Thymus (tissue), 11 donors: ENCODE measurements around the gene MYBPC2. TPM values are rescaled to one million over a fixed set of nuclear protein-coding genes. Genes with fewer than 3 reads are reported as not detected.

Source experiments
- DNase-seq, 9 donors: peaks; one replicate each; pipeline ENCODE4 v3.0.0-alpha.2; 2013; ENCODE audit warnings: low spot score in 9 of 9, low read depth in 6 of 9, missing footprints in 1 of 9
- H3K27ac ChIP-seq, 2 donors: one replicate each; pipeline ENCODE4 v1.5.1; 2013; ENCODE audit warnings: control low read depth in 1 of 2, low read depth in 1 of 2, low read length in 1 of 2, mild to moderate bottlenecking in 1 of 2, moderate library complexity in 1 of 2
- H3K27me3 ChIP-seq, 2 donors: one replicate each; pipeline ENCODE4 v1.5.1; 2013; ENCODE audit warnings: low read length in 1 of 2; ENCODE audit not compliant: control insufficient read depth in 2 of 2, insufficient read depth in 1 of 2
- H3K36me3 ChIP-seq, 2 donors: one replicate each; pipeline ENCODE4 v1.5.1; 2013; ENCODE audit warnings: low read length in 1 of 2, mild to moderate bottlenecking in 1 of 2, moderate library complexity in 1 of 2; ENCODE audit not compliant: control insufficient read depth in 2 of 2, insufficient read depth in 2 of 2
- H3K4me1 ChIP-seq, 2 donors: one replicate each; pipeline ENCODE4 v1.5.1; 2013; ENCODE audit warnings: low read length in 2 of 2; ENCODE audit not compliant: control insufficient read depth in 2 of 2, insufficient read depth in 2 of 2
- H3K4me3 ChIP-seq, 2 donors: one replicate each; pipeline ENCODE4 v1.5.1; 2013; ENCODE audit warnings: low read length in 2 of 2, control low read depth in 1 of 2, mild to moderate bottlenecking in 1 of 2
- H3K9me3 ChIP-seq, 2 donors: one replicate each; pipeline ENCODE4 v1.5.1; 2013; ENCODE audit warnings: low read length in 1 of 2, mild to moderate bottlenecking in 1 of 2; ENCODE audit not compliant: control insufficient read depth in 2 of 2, insufficient read depth in 1 of 2
- WGBS: extraction: QIAGEN DNeasy Blood & Tissue Kit; methylation state at CpG from one replicate; pipeline ENCODE4 v1.1.7; 2013; 5-methylcytosine and 5-hydroxymethylcytosine counted together
- polyA plus RNA-seq: library from polyadenylated mRNA; stranded (reverse); fragments of 200-250 nt; gene quantifications from one replicate; pipeline ENCODE4 v1.2.3, GENCODE V29; 2013
- total RNA-seq: library from RNA; stranded (reverse); fragments of 120-200 nt; gene quantifications from one replicate; pipeline ENCODE4 v1.2.4, GENCODE V29; 2013
- donor health status: healthy.

Gene MYBPC2
- total and polyA plus RNA-seq, 2 donors = 1.8 to 7.0 TPM

GRCh38 chr19:50512112-50512998, 79.7 kb downstream of the MYBPC2 start:
- H3K4me3 ChIP-seq = no peak overlapping the region
- peaks cover 2 to 24% of the 10 kb centered on the region in 2 donors for H3K27me3 ChIP-seq
- no peak overlapping the region for H3K27ac ChIP-seq
- no peaks in the 10 kb centered on the region for H3K36me3 ChIP-seq
- 97% methylated on average over 36 of the region's 36 CpGs for WGBS
- DNase-seq = no peak
- H3K4me1 ChIP-seq = peaks cover 9 to 13% of the 10 kb centered on the region in 2 donors
- H3K9me3 ChIP-seq = no peaks in the 10 kb centered on the region

GRCh38 chr19:50512999-50513745, 80.5 kb downstream of the MYBPC2 start:
- no peak for DNase-seq
- Histone ChIP-seq H3K27ac (no peak overlapping the region), H3K9me3 (no peaks in the 10 kb centered on the region), H3K4me1 (peaks cover 9 to 13% of the 10 kb centered on the region in 2 donors), H3K36me3 (no peaks in the 10 kb centered on the region), H3K27me3 (peaks cover 2 to 24% of the 10 kb centered on the region in 2 donors), H3K4me3 (no peak overlapping the region)
- 82% methylated on average over 12 of the region's 12 CpGs for WGBS

GRCh38 chr19:50513746-50514345, 81.2 kb downstream of the MYBPC2 start, which contains the start of gene ASPDH:
Gene ASPDH (minus strand): TSS chr19:50513913. CDS start chr19:50513823, 90 bp downstream.
- WGBS = 66% methylated on average over 22 of the region's 22 CpGs
- Histone ChIP-seq H3K36me3 (no peaks in the 10 kb centered on the region), H3K27me3 (peaks cover 2 to 24% of the 10 kb centered on the region in 2 donors), H3K4me1 (peaks cover 9 to 13% of the 10 kb centered on the region in 2 donors), H3K27ac (no peak within 1 kb of the TSS), H3K4me3 (no peak within 1 kb of the TSS), H3K9me3 (peaks cover 0 to 4% of the 10 kb centered on the region in 2 donors)
- DNase-seq = no peak

DNA sequence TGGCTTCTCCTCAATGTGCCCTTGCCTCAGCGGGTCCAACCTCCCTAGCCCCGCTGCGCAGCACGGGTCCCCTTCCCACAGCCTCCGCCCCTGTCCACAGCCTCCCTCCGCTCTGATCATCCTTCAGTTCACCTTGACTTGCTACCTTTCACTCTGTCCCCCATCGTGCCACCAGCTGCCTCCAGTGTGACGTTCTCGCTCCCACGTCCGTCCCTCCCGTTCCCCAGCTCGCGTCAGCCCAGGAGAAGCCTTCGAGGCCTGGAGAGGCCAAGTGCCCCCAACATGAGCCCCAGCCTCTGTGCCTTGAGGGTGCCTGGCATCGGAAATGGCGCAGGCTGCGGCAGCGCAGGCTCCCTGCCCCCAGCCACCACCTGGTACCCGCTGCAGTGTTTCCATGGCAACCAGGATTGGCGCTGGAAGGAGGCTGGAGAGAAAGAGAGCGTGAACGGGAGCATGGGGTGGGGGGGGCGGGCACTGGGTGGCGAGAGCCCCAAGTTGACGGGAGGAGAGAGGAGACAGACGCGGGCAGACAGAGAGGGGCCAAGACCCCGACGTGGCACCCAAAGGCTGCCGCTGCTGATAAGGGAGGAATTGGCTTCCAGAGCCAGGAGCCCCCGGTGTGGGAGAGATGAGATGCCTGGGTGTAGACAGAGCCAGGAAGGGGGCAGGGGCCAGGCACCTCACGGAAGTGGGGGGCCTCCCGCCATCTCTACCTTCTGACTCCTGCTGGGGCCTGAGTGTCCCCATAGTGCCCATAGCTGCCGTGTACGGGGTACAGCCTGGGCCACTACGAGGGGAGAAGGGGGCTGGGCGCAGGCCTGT, 81.9 kb downstream of the MYBPC2 start:
- Histone ChIP-seq H3K9me3 (peaks cover 0 to 4% of the 10 kb centered on the region in 2 donors), H3K4me3 (no peak overlapping the region), H3K4me1 (peaks cover 9 to 13% of the 10 kb centered on the region in 2 donors), H3K27ac (no peak overlapping the region), H3K36me3 (no peaks in the 10 kb centered on the region), H3K27me3 (peaks cover 2 to 24% of the 10 kb centered on the region in 2 donors)
- WGBS = 59% methylated on average over 38 of the region's 38 CpGs
- DNase-seq = peak in 2 of 9 donors; percentile 27 to 51

DNA sequence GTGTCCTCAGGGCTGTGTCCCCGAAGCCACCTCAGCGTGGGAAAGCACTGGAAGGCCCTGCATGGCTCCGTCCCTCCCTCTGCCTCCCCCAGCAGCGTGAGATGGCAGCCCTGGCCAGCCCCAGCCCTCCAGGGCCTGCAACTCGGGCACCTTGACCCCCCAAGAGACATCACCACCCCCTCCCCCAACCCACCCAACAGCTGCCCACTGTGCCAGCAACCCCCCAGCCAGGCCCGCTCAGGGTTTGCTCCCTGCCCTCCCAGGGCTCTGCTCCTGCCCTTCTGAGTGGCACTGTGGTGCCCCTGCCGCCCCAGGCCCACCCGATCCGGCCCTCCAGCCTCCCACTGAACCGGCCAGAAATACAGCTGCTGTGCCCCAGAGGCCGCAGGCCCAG, 82.5 kb downstream of the MYBPC2 start:
- H3K4me1 ChIP-seq = peaks cover 9 to 12% of the 10 kb centered on the region in 2 donors
- 84% methylated on average over 11 of the region's 11 CpGs for WGBS
- DNase-seq = no peak
- H3K27me3 ChIP-seq = peaks cover 2 to 24% of the 10 kb centered on the region in 2 donors
- no peaks in the 10 kb centered on the region for H3K36me3 ChIP-seq
- no peak overlapping the region for H3K4me3 ChIP-seq
- H3K27ac ChIP-seq = no peak overlapping the region
- H3K9me3 ChIP-seq = peaks cover 0 to 4% of the 10 kb centered on the region in 2 donors

Other genes starting within 250 kb of the MYBPC2 start
- 1.6 TPM for gene MYH14, start 229.3 kb upstream of the MYBPC2 start, total RNA-seq
- gene MYH14, start 229.3 kb upstream of the MYBPC2 start, polyA plus RNA-seq = 16.2 TPM
- 0.47 TPM for gene KCNC3, start 103.5 kb upstream of the MYBPC2 start, total RNA-seq
- 6.8 TPM for gene KCNC3, start 103.5 kb upstream of the MYBPC2 start, polyA plus RNA-seq
- 0.94 TPM for gene NAPSA, start 67.3 kb upstream of the MYBPC2 start, total RNA-seq
- 6.4 TPM for gene NAPSA, start 67.3 kb upstream of the MYBPC2 start, polyA plus RNA-seq
- gene NR1H2, start 56.4 kb upstream of the MYBPC2 start, total RNA-seq = 27.9 TPM
- 57.2 TPM for gene NR1H2, start 56.4 kb upstream of the MYBPC2 start, polyA plus RNA-seq
- 61.8 TPM for gene POLD1, start 48.5 kb upstream of the MYBPC2 start, total RNA-seq
- 39.5 TPM for gene POLD1, start 48.5 kb upstream of the MYBPC2 start, polyA plus RNA-seq
- gene SPIB, start 14.0 kb upstream of the MYBPC2 start, total RNA-seq = 8.1 TPM
- 14.8 TPM for gene SPIB, start 14.0 kb upstream of the MYBPC2 start, polyA plus RNA-seq
- 49.9 TPM for gene EMC10, start 43.6 kb downstream of the MYBPC2 start, total RNA-seq
- 62.6 TPM for gene EMC10, start 43.6 kb downstream of the MYBPC2 start, polyA plus RNA-seq
- gene GARIN5A, start 44.0 kb downstream of the MYBPC2 start, total RNA-seq = 2.9 TPM
- 3.4 TPM for gene GARIN5A, start 44.0 kb downstream of the MYBPC2 start, polyA plus RNA-seq
- 15.9 TPM for gene JOSD2, start 78.3 kb downstream of the MYBPC2 start, total RNA-seq
- 51.2 TPM for gene JOSD2, start 78.3 kb downstream of the MYBPC2 start, polyA plus RNA-seq
- 0.57 TPM for gene ASPDH, start 81.0 kb downstream of the MYBPC2 start, total RNA-seq
- gene ASPDH, start 81.0 kb downstream of the MYBPC2 start, polyA plus RNA-seq = 0.50 TPM
- gene LRRC4B, start 135.5 kb downstream of the MYBPC2 start, total RNA-seq = 0.52 TPM
- gene LRRC4B, start 135.5 kb downstream of the MYBPC2 start, polyA plus RNA-seq = 0.57 TPM
- 0.09 TPM for gene SYT3, start 207.0 kb downstream of the MYBPC2 start, total RNA-seq
- gene SYT3, start 207.0 kb downstream of the MYBPC2 start, polyA plus RNA-seq = 0.02 TPM
- gene C19orf81, start 216.6 kb downstream of the MYBPC2 start, total RNA-seq = 0.61 TPM
- gene C19orf81, start 216.6 kb downstream of the MYBPC2 start, polyA plus RNA-seq = not detected